ENCODE results near the gene VPS13D. TPM values are rescaled to one million over a fixed set of nuclear protein-coding genes. Genes with fewer than 3 reads are reported as not detected.

VPS13D gene
- total and polyA plus RNA-seq, 2 donors (not counting 3 experiments of a cell fraction or from before 2014, with no cell fraction given), result 13.6 to 48.5 TPM

- Histone ChIP-seq H3K4me1 (ENCODE audit: control insufficient read depth, extremely low read depth, insufficient read depth, low read length) (peaks cover 33% of the 10 kb centered on the region), H3K36me3 (ENCODE audit: control insufficient read depth in 2 of 2, extremely low read depth in 1 of 2, insufficient read depth in 2 of 2, low read length in 2 of 2) (peaks cover 0 to 7% of the 10 kb centered on the region in 2 experiments), H3K9ac (replicated peaks; ENCODE audit: extremely low read depth, insufficient read depth, low read length) (no peak overlapping the region), H4K20me1 (replicated peaks; ENCODE audit: control insufficient read depth, extremely low read depth, insufficient read depth, low read length) (no peaks in the 10 kb centered on the region), H3K9me1 (replicated peaks; ENCODE audit: control insufficient read depth, extremely low read depth, insufficient read depth, low read length) (no peaks in the 10 kb centered on the region), H3K4me3 (replicated peaks in 1 of 3; ENCODE audit: insufficient read depth in 1 of 3, low read depth in 1 of 3, low read length in 3 of 3) (no peak overlapping the region), H3K27me3 (ENCODE audit: control insufficient read depth in 2 of 2, insufficient read depth in 2 of 2, low read length in 2 of 2) (no peaks in the 10 kb centered on the region), H2AFZ (ENCODE audit: low read depth, low read length) (no peak overlapping the region), H3K79me2 (ENCODE audit: control insufficient read depth, insufficient read depth, low read length) (no peaks in the 10 kb centered on the region), H3K9me3 (replicated peaks; ENCODE audit: control insufficient read depth, insufficient read depth, low read length) (no peaks in the 10 kb centered on the region), H3K27ac (ENCODE audit: insufficient read depth, low read depth, low read length) (no peak overlapping the region), H3K4me2 (ENCODE audit: insufficient read depth, low read length) (no peak overlapping the region)
- no peak for TF ChIP-seq GATA2 (IDR thresholded peaks at IDR 0.05; ENCODE audit: insufficient read depth, insufficient read length, low read depth, low read length)
- TF ChIP-seq POLR2A (IDR thresholded peaks at IDR 0.05; ENCODE audit: low read depth, low read length), result no peak
- TF ChIP-seq, protein P1, sequence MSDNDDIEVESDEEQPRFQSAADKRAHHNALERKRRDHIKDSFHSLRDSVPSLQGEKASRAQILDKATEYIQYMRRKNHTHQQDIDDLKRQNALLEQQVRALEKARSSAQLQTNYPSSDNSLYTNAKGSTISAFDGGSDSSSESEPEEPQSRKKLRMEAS (IDR thresholded peaks at IDR 0.05; ENCODE audit: insufficient read depth, insufficient read length), result no peak
- no peak for TF ChIP-seq POLR2AphosphoS5 (IDR thresholded peaks at IDR 0.05; ENCODE audit: insufficient read depth, low read depth, low read length)
- no peak for TF ChIP-seq EZH2 (IDR thresholded peaks at IDR 0.05; ENCODE audit: borderline replicate concordance, low read depth, low read length, severe bottlenecking)
- TF ChIP-seq, protein P2, sequence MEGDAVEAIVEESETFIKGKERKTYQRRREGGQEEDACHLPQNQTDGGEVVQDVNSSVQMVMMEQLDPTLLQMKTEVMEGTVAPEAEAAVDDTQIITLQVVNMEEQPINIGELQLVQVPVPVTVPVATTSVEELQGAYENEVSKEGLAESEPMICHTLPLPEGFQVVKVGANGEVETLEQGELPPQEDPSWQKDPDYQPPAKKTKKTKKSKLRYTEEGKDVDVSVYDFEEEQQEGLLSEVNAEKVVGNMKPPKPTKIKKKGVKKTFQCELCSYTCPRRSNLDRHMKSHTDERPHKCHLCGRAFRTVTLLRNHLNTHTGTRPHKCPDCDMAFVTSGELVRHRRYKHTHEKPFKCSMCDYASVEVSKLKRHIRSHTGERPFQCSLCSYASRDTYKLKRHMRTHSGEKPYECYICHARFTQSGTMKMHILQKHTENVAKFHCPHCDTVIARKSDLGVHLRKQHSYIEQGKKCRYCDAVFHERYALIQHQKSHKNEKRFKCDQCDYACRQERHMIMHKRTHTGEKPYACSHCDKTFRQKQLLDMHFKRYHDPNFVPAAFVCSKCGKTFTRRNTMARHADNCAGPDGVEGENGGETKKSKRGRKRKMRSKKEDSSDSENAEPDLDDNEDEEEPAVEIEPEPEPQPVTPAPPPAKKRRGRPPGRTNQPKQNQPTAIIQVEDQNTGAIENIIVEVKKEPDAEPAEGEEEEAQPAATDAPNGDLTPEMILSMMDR (IDR thresholded peaks at IDR 0.05; ENCODE audit: extremely low read depth in 1 of 2, insufficient read depth in 1 of 2, low read depth in 1 of 2, low read length in 2 of 2), result no peak
- TF ChIP-seq FOS (IDR thresholded peaks at IDR 0.05; ENCODE audit: borderline replicate concordance, insufficient read depth, low read length), result no peak
- TF ChIP-seq JUN (IDR thresholded peaks at IDR 0.05; ENCODE audit: borderline replicate concordance, insufficient read depth, insufficient read length, low read depth), result no peak
- no peak for TF ChIP-seq MYC (IDR thresholded peaks at IDR 0.05; ENCODE audit: low read depth, low read length)
- DNase-seq (ENCODE audit: low read depth, low spot score) (no peak), FAIRE-seq (no peak)
- ChIA-PET POLR2A (no interaction called here), CTCF (interaction anchor here (0.8 to 4.6 kb wide), 9 partner anchors 7 to 211 kb away, joined by 3 to 59 read pairs (median 5); partner anchors contain the start of gene DHRS3)
- intact Hi-C loops (cut with micrococcal nuclease) (loop anchor here (10.0 kb wide), 1 partner anchor 106 kb away; no protein-coding TSS in a partner anchor), dilution Hi-C loops (cut with MboI; ENCODE audit: extremely low pct_ligation_motif_present, low sequenced_read_pairs) (no loop called here)
- BruUV-seq (replicated peaks), result no TSS peak
These were observed 178.8 kb downstream of the VPS13D start for GRCh38 chr1:12408662-12409061.

Measured in endothelial cell of umbilical vein (primary cell).